Effector CD4-positive, alpha-beta T cell (primary cell): ENCODE measurements around the gene SMARCA2.

Source experiments
- DNase-seq: peaks from one replicate; pipeline ENCODE4 v3.0.0-alpha.2; 2020

The SMARCA2 gene

GRCh38 chr9:2043243-2043642 lies 28.1 kb downstream of the SMARCA2 start:
- DNase-seq = no peak

DNA sequence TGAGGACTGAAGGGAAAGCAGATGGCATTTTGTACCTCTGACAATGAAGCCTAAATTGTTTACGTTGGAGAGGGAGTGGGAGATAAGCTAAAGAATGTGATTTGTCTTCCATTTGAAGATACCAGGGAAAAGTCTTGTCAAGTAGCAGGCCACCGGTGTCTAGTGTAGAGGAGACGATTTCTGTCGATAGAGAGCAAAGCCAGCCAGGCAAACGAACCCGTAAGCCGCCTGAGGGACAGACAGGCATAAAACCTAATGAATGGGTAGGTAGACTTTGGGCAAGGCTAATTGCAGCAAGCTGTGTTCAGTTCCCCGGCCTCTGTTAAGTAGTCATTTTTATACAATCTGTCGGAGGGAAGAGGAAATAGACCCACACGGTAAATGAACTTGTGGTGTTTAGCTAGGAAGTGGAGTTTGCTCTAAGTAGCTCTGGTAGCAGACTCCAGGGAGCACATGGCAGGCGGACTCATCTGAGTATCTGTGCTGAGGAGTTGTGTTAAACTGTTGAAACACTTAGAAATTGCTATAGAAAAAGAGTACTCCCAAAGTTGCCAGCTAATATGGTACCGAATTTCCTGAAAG lies 28.8 kb downstream of the SMARCA2 start:
- no peak for DNase-seq

DNA sequence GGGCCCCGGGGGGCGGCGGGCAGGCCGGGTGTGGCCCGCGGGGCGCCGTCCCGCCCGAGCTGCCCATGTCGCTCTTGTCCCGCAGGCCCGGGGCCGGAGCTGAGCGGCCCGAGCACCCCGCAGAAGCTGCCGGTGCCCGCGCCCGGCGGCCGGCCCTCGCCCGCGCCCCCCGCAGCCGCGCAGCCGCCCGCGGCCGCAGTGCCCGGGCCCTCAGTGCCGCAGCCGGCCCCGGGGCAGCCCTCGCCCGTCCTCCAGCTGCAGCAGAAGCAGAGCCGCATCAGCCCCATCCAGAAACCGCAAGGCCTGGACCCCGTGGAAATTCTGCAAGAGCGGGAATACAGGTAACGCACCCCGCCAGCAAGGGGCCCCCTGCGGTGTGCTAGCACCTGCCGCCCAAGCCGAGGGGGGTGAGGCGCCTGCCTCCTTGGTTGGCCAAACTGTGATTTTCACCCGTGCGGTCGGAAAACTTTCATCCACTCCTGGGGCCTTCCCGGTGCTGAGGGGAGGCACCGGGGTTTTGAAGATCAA lies 32.1 kb downstream of the SMARCA2 start:
- DNase-seq = no peak

DNA sequence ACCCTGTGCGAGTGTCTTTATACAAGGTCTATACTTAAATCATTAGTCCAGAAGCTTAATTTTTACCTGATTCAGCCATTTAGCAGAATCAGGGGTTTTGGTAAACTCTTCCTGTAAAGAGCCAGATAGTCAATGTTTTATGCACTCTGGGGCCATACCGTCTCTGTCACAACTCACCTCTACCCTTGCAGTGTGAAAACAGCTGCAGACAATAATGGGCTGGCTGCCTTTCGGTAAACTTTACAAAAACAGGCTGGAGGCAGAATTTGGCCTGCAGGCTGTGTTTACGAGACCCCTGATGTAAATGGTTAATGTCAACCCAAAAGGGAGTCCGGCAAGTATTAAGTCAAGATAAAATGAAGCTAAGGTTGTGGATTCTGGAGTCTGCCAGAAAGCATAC lies 32.8 kb downstream of the SMARCA2 start:
- DNase-seq = no peak

DNA sequence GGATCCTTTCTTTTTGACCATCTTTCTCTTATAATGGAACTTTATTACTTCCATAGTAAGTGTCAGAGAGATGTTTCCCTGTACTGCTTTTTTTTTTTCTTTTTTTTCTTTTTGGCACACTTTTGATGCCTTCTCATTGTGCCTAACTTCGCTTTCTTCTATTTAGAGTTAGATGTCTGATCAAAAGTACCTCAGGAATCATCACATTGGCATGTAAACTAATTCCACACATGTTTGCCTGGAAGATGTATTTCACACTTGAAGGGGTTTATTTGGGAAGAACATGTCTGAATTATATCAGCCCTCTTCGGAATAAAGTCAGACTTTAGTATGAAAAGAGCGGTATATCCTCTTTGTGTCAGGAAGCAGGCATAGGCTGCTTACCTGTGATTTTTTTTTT lies 35.1 kb downstream of the SMARCA2 start:
- no peak for DNase-seq

DNA sequence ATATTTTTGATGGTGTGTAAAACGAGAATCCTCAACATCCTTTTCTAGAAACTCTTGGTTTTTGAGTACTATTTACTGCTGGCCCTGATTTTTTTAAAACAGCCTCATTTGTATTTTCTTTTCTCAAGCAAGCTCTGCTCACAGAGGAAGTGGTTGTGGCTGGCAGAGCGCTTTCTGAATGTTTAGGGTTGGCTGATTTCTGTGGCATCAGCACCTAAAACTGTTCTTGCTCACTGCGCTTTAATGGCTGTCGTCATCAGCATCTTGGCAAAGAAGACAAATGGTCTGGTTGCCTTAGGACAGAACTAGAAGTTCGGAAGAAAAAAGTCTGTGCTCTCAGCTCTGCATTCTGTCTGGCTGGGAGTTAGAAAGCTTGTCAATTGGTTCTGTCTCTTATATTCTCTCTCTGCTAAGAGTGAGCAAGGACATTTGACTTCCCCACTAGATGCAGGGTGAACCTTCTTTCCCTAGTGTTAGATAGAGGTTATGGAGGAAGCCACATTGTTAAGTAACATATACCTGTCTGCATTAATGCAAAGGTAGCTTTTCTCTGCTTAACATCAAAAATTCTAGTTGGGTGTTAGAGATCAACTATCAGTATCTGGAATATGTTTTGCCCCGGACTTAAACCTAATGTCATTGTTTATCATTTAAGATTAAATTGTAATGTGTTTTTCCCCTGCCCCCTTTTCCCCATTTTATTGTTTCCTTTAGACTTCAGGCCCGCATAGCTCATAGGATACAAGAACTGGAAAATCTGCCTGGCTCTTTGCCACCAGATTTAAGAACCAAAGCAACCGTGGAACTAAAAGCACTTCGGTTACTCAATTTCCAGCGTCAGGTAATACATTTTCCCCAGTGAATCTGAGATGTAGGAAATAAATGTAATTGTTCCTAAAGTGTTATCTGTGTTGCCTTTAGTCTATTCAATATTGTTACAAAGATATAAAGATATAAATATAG lies 39.0 kb downstream of the SMARCA2 start:
- DNase-seq = peak; percentile 55

DNA sequence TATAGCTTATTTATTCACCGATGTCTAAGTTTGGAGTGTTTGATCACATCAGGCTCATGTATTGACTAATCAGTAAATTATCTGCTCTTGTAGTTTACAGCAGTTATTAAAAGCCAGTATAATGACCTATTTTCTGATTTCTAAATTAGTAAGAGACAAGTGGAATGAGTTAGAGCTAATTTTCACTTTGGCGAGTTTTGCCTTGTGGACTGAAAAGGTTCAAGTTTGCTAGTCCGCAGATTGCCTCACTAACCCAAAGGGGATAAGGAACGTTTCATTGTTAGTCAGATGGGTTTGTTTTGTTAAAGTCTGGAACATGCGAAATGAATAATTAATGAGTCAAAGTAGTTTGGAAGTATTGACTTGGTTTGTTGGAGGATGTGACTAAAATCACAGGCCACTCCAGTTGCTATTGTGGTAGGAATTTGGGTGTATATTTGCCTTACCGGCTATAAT lies 40.1 kb downstream of the SMARCA2 start:
- no peak for DNase-seq

GRCh38 chr9:2059274-2059929 lies 44.3 kb downstream of the SMARCA2 start:
- no peak for DNase-seq

GRCh38 chr9:2060424-2060823 lies 45.3 kb downstream of the SMARCA2 start:
- DNase-seq = no peak

DNA sequence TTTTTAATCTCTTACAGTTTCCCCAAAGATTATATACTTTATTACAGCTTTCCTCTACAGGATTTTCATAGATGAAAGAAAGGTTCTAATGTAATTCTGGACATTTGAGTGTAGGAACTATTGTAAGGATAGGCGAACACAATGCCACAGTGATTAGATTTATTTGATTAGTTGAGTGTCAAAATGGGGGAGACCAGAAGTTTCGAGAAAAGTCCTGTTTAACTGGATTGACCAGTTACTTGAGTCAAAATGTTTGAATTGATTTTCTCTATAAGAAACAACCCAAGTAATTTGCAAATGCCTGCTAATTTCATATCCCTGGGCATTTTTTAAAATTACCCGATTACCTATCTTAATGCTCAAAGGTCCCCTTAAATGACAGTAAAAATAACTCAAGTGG lies 50.6 kb downstream of the SMARCA2 start:
- DNase-seq = no peak

DNA sequence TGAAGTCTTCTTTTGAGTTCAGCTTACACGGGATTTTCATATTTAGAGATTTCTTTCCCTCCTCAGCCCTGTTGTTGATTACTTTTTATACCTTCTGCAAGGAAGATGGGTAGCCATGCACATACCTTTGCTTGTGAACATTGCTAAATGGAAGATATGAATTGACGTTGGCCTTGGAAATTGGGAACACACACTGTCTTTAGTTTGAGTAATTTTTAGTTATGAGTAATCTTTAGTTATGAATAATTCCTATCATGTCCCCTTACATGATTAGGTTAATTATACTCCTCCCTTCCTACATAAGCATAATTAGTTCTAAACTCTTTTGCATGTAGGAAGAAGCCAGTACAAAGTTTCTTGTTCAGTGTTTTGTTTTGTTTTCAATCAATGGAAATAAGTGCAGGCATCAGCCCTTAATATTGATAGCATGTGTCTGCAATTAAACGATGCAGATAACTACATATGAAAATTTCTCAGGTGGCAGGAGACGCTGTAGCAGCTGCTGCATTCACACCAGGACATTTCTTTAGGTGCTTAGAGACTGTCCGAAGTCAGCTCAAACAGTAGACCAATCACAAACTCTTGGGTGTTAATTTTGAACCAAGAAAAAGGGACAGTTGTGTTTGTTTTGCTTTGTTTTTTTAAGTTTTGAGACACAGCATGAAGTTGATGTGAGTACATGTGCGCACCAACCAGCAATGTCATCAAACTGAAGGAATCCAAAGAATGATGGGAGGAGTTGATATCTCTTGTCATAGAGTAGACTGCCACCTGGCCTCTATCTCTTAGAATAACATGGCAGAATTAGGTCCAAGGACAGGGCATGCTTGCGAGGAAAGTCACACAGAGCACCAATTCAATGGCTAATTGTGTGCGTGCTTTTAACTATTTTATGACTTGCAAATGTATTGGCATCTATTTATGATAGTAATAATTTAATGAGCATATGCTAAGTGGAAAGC lies 51.4 kb downstream of the SMARCA2 start:
- DNase-seq = no peak

DNA sequence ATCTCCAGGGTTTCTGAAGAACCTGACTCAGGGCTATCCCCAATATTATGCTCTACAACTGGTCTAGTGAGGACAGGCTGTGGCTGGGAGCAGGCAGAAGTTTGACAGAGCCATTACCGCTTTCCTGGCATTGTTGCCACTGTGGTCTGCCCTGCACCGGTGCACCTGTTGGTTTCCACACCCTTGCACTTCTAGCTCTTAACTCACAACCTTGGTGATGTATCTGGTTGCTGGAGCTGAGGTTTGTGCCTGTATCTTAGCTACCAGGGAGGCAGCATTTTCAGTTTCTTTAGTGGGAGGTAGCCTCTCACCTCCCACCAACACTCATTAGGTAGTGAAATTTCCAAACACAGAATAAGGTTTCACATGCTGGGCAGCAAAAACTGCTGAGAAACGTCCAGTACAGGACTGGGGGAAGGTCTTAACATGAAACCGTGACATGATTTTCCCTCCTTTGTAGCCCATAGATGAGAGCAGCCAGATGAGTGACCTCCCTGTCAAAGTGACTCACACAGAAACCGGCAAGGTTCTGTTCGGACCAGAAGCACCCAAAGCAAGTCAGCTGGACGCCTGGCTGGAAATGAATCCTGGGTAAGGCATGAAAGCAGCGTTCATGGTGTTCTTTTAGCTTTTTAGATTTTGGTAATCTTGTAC lies 57.7 kb downstream of the SMARCA2 start:
- no peak for DNase-seq

DNA sequence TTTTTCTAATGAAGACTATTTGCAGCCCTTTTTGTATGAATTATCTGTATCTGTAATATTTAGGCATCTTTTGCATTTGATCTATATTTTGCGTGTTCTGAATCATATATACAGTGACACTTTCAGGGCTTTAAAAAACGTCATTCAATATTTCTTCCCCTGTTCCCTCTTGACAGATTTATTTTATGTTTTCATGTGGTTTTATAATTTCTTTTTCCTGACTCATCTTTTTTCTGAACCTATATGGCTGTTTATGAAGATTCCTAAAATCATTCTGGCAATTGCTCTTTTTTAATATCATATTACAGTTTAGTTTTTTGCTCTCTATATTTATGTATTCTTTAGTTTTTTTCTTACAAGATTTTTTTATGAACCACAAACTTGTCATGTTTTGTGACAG lies 67.6 kb downstream of the SMARCA2 start:
- DNase-seq = no peak

DNA sequence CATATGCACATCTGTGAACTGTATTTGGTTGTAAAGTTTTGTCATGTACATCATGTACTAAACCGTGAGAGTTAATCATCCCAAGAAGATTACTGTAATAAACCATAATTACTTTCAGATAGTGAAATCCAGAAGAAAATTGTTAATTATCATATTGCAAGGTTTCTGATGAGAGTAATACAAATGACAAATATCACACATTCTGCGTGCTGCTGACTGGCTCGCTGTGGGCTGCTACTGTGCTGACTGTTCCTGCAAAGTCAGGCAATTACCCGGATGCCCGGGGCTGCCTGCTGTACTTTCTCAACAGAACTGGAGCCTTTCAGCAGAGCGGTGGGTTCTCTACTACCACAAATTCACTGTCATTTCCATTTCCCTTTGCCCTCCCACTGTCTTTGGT lies 68.3 kb downstream of the SMARCA2 start:
- DNase-seq = no peak

GRCh38 chr9:2085716-2086115 lies 70.6 kb downstream of the SMARCA2 start:
- no peak for DNase-seq

GRCh38 chr9:2086116-2086515 lies 71.0 kb downstream of the SMARCA2 start:
- no peak for DNase-seq

DNA sequence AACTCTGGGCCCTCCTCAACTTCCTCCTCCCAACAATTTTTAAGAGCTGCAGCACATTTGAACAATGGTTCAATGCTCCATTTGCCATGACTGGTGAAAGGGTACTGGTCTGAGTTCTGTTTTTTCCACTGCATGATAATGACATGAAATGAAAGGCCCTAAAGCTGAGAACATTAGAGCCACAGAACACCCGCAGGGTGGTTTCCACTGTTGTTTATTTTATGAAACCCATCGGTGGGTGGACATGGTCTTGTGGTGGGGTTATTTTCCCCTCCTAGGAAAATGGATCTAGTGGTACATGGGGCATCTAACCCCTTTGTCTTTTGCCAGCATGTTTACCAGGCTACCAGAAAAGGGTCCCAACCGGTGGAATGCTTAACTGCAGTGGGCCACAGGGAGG lies 71.8 kb downstream of the SMARCA2 start:
- no peak for DNase-seq

DNA sequence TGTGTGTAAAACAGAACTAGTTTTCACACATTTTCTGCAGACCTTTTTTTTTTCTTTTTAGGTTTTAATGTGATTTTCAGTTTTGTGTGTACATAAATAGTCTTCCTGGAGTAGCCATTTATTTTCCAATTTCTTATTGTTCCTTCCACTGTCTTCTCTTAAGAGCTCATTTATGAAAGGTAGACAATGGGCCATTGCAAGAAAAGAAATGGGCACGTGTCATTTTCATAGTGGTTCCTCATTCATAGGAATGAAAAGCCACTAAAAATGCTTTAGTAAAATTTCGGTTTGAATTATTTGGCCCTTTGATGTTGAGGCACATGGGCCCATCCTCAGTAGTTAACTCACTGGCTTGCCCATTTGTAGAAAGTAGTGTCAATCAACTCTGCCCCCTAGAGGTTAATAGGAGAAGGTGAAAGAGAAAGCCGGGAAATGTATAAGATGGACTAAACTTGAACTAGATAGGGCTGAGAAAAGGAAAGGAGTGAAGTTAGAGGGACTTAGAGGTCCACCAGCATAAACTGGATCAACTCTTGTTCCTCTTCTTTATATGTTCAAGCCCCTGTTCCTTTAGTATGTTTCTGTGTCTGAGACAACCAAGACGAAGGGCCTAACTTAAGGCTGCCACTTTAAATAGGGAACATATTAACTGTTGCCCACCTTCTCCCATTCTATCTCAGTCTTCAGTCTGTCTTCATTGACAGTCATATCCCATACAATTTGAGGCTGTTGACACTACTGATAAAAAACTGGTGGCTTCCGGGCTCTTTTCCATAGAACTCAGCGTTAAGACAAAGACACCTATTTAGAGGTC lies 72.6 kb downstream of the SMARCA2 start:
- peak; percentile 8 for DNase-seq

- DNase-seq = no peak
Observed at GRCh38 chr9:2093920-2094597, 78.9 kb downstream of the SMARCA2 start.

DNA sequence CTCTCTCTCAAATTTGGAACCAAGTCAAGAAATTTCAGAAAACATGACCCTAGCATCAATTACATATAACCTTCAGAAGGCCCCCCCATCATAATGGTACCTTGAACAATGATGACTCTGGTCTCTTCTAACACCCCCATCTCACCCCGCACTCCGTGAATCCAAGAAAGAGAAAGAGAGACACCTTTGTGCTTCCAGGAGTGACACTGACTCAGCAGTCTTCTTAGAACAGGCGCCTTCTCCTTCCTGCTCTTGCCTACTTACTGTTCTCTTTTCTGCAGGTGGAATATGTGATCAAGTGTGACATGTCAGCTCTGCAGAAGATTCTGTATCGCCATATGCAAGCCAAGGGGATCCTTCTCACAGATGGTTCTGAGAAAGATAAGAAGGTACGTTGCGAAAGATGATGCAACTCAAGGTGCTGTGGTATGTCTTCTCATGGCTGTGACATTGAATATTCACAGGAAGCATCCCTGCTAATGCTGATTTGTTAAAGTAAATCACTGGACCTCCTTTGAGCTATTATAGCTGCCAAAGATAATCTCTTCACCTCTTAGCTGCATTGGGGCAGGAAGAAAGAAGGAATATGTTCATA lies 81.3 kb downstream of the SMARCA2 start:
- DNase-seq = no peak
